ENCODE measurements around the gene ILRUN.

- TF ChIP-seq TAF1 (IDR thresholded peaks at IDR 0.05; ENCODE audit: borderline replicate concordance, insufficient read depth, low read length) (no peak), POLR2AphosphoS5 (IDR thresholded peaks at IDR 0.05; ENCODE audit: low read depth, low read length) (no peak), SIN3A (IDR thresholded peaks at IDR 0.05; ENCODE audit: borderline replicate concordance, insufficient read depth, low read length) (no peak), REST (IDR thresholded peaks at IDR 0.05; ENCODE audit: insufficient read depth in 1 of 2, low read depth in 2 of 2, low read length in 2 of 2) (no peak), FOXP2 (optimal IDR thresholded peaks at IDR 0.05; ENCODE audit: borderline replicate concordance, extremely low read depth, extremely low read length, insufficient read depth) (no peak)
Measured at GRCh38 chr6:34664256-34664971, 32.2 kb downstream of the ILRUN start.
